Activated CD4-positive, alpha-beta T cell treated with anti-CD3 and anti-CD28 coated beads for 1 hour (primary cell): Measurements from ENCODE around the gene NCBP2L.

Experiments used
- DNase-seq: peaks from one replicate; pipeline ENCODE4 v3.0.0-alpha.2; 2020

The NCBP2L gene

DNA sequence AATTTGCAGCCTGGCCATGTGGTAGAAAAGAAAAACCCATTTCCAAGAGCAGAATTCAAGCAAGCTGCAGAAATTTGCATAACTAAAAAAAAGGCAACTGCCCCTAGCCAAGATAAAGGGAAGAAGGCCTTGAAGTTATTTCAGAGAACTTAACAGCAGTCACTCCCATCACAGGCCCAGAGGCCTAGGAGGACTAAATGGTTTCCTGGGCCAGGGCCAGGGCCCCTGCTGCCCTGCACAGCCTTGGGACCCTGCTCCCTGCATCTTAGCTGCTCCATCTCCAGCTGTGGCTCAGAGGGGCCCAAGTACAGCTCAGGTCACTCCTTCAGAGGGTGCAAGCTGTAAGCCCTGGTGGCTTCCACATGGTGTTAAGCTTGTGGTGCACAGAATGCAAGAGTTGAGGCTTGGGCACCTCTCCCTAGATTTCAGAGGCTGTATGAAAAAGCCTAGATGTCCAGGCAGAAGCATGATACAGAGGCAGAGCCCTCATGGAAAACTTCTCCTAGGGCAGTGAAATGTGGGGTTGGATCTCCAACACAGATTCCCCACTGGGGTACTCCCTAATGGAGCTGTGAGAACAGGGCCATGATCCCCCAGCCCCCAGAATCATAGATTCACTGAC, 41.5 kb downstream of the NCBP2L start:
- no peak for DNase-seq

GRCh38 chrX:107823042-107823441, 45.5 kb downstream of the NCBP2L start:
- DNase-seq: no peak

- no peak for DNase-seq
Observed at GRCh38 chrX:107823456-107823855, 45.9 kb downstream of the NCBP2L start.

GRCh38 chrX:107825698-107826237, 48.2 kb downstream of the NCBP2L start, which contains the start of gene MID2:
MID2 (plus strand) TSS chrX:107825866; CDS start chrX:107826427, 561 bp downstream.
- DNase-seq: peak; percentile 26

DNA sequence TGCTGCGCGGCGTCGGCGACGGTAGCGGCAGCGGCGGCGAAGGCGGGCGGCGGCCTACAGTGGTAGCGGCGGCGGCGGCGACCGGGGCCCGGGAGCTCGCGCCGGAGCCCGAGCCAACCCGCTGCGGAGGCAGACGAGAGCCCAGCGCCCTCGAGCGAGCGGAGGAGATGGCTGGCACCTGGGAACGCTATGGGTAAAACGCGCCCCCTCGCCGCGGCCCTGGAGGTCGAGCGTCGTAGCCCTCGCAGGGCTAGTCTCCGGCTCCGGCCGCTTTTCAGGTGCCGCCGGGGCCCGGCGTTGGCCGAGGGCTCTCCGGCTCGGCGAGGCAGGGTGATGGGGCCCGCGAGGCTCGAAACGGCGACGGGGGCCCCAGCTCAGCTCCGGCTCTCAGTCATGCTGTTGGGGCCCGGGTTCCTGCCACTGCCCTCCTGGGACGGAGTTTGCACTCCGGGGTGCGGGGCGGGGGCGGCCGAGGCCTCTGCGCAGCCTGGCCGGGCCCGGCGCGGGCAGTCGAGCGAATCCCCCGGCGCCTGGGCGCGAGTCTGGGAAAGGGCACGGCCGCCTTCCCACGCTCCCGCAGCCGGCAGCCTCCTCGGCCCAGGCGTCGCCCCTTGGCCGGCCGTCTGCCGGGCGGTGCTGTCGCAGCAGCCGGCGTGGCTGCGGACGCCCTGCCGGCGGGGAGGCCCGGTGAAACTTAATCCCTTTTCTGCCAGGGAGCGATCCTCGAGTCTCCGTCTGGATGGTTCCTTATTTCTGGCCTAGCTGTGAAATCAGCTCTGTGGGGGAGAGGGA, 48.9 kb downstream of the NCBP2L start:
- DNase-seq: peak; percentile 17

DNA sequence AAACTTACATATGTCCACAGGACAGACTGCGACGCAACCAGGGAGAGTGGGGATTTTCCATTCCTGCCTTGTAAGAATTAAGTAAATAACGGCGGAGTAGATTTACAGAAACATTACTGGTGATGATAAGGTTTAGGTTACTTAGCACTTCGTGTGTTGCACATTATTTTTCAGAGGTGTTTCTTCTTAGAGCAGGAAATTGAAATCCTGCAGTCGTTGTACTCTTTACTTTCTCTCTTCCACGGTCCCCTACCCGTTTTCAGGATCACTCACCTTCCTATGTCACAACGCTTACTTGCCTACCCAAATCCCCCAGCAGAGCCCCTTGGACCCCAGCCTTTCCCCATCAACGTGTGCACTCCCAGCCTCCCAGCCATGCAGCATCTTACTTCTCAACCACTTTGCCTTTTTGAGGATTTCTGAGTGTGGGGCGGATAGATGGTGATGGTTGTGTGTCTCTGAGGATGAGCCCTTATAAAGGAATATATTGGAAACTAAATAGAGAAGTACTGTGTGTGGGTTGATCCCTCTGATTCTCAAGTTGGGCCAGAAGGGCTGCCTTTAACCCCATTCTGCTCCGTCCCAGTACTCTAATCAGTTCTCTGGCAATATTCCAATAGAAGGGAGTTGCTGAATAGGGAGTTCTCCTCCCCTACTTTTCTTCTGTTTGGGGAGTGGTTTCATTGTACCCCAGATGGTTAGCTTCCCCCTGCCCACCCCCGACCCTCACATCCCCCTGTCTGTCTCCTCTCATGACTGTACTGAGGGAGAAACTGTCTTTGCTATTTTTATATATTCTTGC, 49.7 kb downstream of the NCBP2L start:
- DNase-seq: no peak

DNA sequence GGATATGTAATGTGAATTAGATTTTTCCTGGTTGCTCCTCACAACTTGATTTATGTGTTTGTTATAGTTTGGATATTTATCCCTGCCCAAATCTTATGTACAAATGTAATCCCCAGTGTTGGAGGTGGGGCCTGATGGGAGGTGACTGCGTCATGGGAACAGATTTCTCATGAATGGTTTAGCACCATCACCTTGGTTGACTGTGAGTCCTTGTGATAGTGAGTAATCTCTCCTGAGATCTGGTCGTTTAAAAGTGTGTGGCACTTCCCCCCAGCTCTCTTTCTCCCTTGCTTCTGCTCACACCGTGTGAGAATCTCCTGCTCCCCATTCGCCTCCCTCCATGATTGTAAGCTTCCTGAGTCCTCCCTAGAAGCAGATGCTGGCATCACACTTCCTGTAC, 50.3 kb downstream of the NCBP2L start:
- no peak for DNase-seq

DNA sequence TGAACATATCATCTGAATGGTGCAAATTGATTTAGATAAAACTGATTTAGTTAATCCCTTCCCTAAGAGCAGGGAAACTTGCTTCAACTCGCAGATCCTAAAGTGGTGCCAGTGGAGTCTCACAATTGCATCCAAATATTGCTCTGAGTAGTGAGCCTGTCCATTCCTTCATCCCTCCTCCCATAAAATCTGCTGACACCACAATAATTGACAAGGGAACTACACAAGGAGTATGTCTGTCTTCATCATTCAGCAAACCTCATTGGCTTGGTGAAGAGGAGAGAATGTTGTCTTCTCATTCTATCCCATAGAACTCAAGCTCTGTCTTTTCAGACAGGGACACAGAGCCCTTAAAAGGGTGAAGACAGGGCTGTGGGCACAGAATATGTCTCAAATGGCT, 52.3 kb downstream of the NCBP2L start:
- DNase-seq: no peak

DNA sequence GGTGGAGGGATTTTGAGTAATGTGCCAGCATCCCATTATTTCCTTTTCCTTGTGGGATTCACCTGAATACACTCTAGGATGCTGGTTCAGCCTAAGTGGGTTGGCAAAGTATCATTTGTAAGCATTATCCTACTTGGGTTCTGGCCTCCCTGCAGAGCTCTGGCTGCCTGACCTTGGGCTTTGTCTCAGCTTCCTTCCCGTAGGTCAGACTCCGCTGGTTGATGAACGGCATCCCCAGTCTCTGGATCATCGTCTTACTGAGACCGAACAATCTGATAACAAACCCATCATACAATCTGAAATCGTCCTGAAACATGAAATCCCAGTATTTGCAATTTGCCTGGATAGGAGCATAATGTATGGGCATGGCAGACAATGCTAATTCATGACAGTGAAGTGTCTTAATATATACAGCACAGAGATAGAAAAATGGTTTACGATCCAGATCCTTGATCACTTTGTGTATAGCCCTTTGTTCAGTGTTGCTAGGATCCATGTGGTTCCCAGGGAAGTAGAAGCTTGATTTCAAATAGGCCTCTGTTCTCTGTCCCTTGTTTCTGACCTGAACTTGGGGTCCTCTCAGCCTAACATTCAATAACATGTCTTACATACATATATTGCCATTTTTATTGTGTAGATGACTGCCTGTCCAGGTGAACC, 53.7 kb downstream of the NCBP2L start:
- no peak for DNase-seq

DNA sequence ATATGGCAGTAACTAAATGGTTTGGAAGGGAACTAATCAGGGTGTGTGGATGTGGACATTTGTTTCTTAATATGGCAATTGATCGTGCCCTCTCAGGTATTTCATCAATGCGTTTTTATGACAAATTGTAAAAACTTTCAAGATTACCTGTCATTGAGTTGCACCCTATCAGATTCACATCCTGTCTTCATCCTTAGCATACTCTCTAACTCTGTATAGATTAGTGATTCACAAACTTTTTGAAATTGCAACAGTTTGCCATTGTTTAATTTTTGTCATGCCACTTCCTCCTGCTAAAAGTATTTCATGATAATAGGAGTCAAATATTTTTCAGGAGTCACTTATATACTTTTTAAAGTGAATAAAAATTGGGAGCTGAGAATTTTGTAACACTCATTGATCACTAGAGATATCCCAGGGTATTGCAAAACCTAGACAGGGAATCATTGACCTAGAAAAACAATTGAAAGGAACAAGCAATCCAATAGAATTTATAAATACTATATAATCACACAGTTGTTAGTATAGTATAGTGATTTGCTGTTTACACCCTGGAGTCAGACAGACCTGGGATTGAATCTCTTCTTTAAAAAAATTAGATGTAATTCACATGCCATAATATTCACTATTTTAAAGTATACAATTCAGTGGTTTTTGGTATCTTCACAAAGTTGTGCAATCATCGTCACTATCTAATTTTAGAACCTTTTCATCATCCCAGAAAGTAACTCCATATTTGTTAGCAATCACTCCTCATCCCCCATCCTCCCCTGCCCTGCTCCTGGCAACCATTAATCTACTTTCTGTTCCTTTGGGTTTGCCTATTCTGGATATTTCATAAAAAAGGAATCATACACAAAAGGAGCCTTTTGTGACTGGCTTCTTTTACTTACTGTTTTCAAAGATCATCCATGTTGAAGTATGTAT, 57.0 kb downstream of the NCBP2L start:
- no peak for DNase-seq

DNA sequence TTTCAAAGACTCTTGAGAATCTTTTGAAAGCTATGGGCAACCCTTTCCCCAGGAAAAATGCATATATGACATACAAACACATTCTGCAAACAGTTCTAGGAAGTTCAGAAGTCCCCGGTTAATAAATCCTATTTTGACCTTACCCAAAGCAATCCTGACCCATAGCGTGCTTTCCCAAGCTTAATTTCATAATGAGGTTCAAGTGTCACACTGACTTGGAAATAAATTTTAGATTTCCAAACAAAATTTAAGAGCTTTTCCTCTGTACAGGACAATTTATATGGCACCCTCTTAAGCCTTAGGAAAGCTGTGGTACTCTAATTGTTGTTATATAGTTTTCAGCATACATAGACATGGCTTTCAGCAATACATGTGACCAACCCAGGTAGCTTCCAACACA, 59.4 kb downstream of the NCBP2L start:
- no peak for DNase-seq

DNA sequence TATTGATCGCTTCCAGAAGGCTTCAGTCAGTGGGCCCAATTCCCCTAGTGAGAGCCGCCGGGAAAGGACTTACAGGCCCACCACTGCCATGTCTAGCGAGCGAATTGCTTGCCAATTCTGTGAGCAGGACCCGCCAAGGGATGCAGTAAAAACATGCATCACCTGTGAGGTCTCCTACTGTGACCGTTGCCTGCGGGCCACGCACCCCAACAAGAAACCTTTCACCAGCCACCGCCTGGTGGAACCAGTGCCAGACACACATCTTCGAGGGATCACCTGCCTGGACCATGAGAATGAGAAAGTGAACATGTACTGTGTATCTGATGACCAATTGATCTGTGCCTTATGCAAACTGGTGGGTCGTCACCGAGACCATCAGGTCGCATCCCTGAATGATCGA, 63.4 kb downstream of the NCBP2L start:
- DNase-seq: no peak

- DNase-seq: no peak
Observed at GRCh38 chrX:107842715-107843400, 65.3 kb downstream of the NCBP2L start.
